Sigmoid colon (tissue), 4 donors: ENCODE measurements around the gene ERO1B.

Source experiments
- EP300 ChIP-seq, 4 donors: sonication (generic); formaldehyde crosslinking; IDR thresholded peaks; one replicate each; pipeline ENCODE4 v1.6.1; 2017; ENCODE audit warnings: antibody characterized with exemption in 4 of 4
- POLR2A ChIP-seq, 2 donors: fragments of 450-650 bp; IDR thresholded peaks; one replicate each; pipeline ENCODE4 v1.6.1; 2016; ENCODE audit warnings: antibody characterized with exemption in 2 of 2, mild to moderate bottlenecking in 2 of 2, moderate library complexity in 2 of 2

DNA sequence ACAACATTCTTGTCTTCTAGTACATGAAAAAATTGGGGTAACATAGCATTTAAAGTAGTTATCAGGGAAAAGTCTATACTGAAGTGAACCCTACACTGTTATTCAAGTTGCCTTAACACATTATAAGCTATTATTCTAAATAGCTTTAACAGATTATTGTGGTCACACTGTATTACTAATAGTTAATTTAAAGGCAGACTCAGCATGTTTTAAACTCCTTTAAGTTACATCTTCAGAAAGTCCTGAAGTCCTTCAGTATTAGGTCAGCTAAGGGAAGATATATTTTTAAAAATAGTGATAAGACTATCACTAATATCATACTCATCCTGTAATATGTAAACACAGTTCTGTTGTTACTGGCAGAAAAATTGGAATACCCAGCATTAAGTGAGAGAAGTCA, 72.0 kb downstream of the ERO1B start:
- TF ChIP-seq EP300 (IDR thresholded peaks at IDR 0.05) (no peak), POLR2A (IDR thresholded peaks at IDR 0.05) (no peak)
